HG03432 (cell line): ENCODE measurements around the gene CASTOR1.

Source experiments
- ATAC-seq: cut with Tn5 transposase; IDR thresholded peaks from one replicate; pipeline ENCODE4 v1.9.1; 2021; ENCODE audit warnings: mild to moderate bottlenecking, moderate library complexity; ENCODE audit not compliant: unreplicated experiment

The CASTOR1 gene

GRCh38 chr22:30320021-30320556 is 30.8 kb upstream of the CASTOR1 start:
- no peak for ATAC-seq

- ATAC-seq: no peak
Observed at GRCh38 chr22:30318799-30319419, 29.6 kb upstream of the CASTOR1 start.

- no peak for ATAC-seq
Observed at GRCh38 chr22:30317778-30318177, 28.5 kb upstream of the CASTOR1 start.

GRCh38 chr22:30315962-30316576 is 26.8 kb upstream of the CASTOR1 start:
- no peak for ATAC-seq

- peak; percentile 46 for ATAC-seq
Observed at GRCh38 chr22:30314915-30315314, 25.6 kb upstream of the CASTOR1 start.

- no peak for ATAC-seq
Observed at GRCh38 chr22:30313527-30314363, 24.4 kb upstream of the CASTOR1 start.

- no peak for ATAC-seq
Observed at GRCh38 chr22:30312053-30312452, 22.7 kb upstream of the CASTOR1 start.

GRCh38 chr22:30310881-30311771 is 21.8 kb upstream of the CASTOR1 start:
- ATAC-seq: no peak

GRCh38 chr22:30309951-30310741 is 20.8 kb upstream of the CASTOR1 start:
- ATAC-seq: peak; percentile 26

- ATAC-seq: peak; percentile 51
Observed at GRCh38 chr22:30308518-30309230, 19.4 kb upstream of the CASTOR1 start.

- ATAC-seq: no peak
Observed at GRCh38 chr22:30308093-30308492, 18.8 kb upstream of the CASTOR1 start.

- ATAC-seq: no peak
Observed at GRCh38 chr22:30307041-30307574, 17.8 kb upstream of the CASTOR1 start.

GRCh38 chr22:30306627-30307011 is 17.3 kb upstream of the CASTOR1 start:
- ATAC-seq: no peak

GRCh38 chr22:30305906-30306626 is 16.8 kb upstream of the CASTOR1 start:
- ATAC-seq: no peak

- ATAC-seq: peak; percentile 40
Observed at GRCh38 chr22:30305519-30305905, 16.2 kb upstream of the CASTOR1 start.

GRCh38 chr22:30304495-30305244 is 15.4 kb upstream of the CASTOR1 start:
- no peak for ATAC-seq

GRCh38 chr22:30302810-30303138 is 13.5 kb upstream of the CASTOR1 start:
- ATAC-seq: no peak
